ENCODE measurements around the gene IL6ST.

Gene IL6ST

GRCh38 chr5:55918087-55919035 is 76.4 kb downstream of the IL6ST start:
- no peak for DNase-seq (ENCODE audit: low spot score)

- no peak for DNase-seq (ENCODE audit: low spot score)
Observed at GRCh38 chr5:55917402-55918086, 77.2 kb downstream of the IL6ST start.

- no peak for DNase-seq (ENCODE audit: low spot score)
Observed at GRCh38 chr5:55916986-55917385, 77.8 kb downstream of the IL6ST start.

- DNase-seq (ENCODE audit: low spot score), result no peak
Observed at GRCh38 chr5:55915783-55916182, 79.0 kb downstream of the IL6ST start.

- DNase-seq (ENCODE audit: low spot score), result no peak
Observed at GRCh38 chr5:55914971-55915370, 79.8 kb downstream of the IL6ST start.

- DNase-seq (ENCODE audit: low spot score), result no peak
Observed at GRCh38 chr5:55913466-55914413, 81.0 kb downstream of the IL6ST start.

GRCh38 chr5:55911784-55912653 is 82.7 kb downstream of the IL6ST start:
- no peak for DNase-seq (ENCODE audit: low spot score)

GRCh38 chr5:55908804-55909203 is 86.0 kb downstream of the IL6ST start:
- DNase-seq (ENCODE audit: low spot score), result no peak

- no peak for DNase-seq (ENCODE audit: low spot score)
Observed at GRCh38 chr5:55907927-55908326, 86.8 kb downstream of the IL6ST start.

GRCh38 chr5:55905251-55905650 is 89.5 kb downstream of the IL6ST start:
- DNase-seq (ENCODE audit: low spot score), result no peak

GRCh38 chr5:55904152-55904551 is 90.6 kb downstream of the IL6ST start:
- no peak for DNase-seq (ENCODE audit: low spot score)

- DNase-seq (ENCODE audit: low spot score), result no peak
Observed at GRCh38 chr5:55903121-55903701, 91.6 kb downstream of the IL6ST start.

- no peak for DNase-seq (ENCODE audit: low spot score)
Observed at GRCh38 chr5:55902696-55903095, 92.1 kb downstream of the IL6ST start.

GRCh38 chr5:55900776-55901175 is 94.0 kb downstream of the IL6ST start:
- DNase-seq (ENCODE audit: low spot score), result no peak

- DNase-seq (ENCODE audit: low spot score), result no peak
Observed at GRCh38 chr5:55900068-55900467, 94.7 kb downstream of the IL6ST start.

- DNase-seq (ENCODE audit: low spot score), result no peak
Observed at GRCh38 chr5:55899344-55899743, 95.4 kb downstream of the IL6ST start.

- no peak for DNase-seq (ENCODE audit: low spot score)
Observed at GRCh38 chr5:55897905-55898304, 96.9 kb downstream of the IL6ST start.

- no peak for DNase-seq (ENCODE audit: low spot score)
Observed at GRCh38 chr5:55897206-55897894, 97.4 kb downstream of the IL6ST start.

- DNase-seq (ENCODE audit: low spot score), result no peak
Observed at GRCh38 chr5:55896663-55897062, 98.1 kb downstream of the IL6ST start.

GRCh38 chr5:55896238-55896637 is 98.5 kb downstream of the IL6ST start:
- DNase-seq (ENCODE audit: low spot score), result no peak

Data from germinal center (tissue), 1 donor.